ENCODE data around the gene EGLN3.

DNA sequence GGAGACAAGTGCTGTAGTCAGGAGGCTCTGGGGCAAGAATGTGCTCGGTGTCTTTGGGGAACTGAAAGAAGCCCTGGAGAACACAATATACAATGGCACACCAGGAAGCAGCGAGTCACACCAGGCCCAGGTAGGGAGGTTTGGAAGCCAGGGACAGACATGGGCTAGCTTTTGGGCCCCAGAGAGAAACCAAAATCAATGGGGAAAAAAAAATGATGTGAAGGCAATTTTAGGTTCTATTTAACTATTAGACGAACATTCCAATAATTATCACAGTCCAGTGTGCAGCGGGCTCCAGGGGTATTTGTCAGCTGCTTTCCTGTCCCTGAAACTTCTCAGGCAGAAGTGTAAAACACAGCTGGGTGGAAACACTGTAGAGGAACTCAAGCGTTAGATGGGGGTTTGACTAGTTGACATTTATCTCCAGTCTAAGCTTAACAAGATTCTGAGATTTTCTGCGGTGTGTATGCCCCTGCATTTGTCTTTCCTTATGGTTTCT is 21.8 kb upstream of the EGLN3 start:
- TF ChIP-seq GATA3 (IDR thresholded peaks at IDR 0.05; ENCODE audit: low read depth, low read length) (no peak), GATA2 (IDR thresholded peaks at IDR 0.05; ENCODE audit: low read depth, low read length) (no peak)

All from SH-SY5Y (cell line).